ENCODE results near the gene SPRY1.

DNA sequence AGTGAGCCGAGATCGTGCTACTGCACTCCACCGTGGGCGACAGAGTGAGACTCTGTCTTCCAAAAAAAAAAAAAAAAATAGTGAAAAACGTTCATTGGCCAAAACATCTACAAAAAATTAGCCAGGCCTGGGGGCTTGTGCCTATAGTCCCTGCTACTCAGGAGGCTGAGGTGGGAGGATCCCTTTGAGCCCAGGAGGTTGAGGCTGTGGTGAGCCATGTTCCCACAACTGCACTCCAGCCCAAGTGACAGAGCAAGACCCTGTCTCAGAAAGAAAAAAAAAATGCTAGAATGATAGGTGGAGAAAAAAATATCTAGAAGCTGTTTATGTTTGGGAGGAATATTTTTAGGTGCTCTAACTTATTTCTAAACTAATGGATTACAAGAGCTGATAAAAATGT, 14.9 kb downstream of the SPRY1 start:
- TF ChIP-seq YY1 (IDR thresholded peaks at IDR 0.05; ENCODE audit: insufficient read depth, insufficient read length) (no peak), SUZ12 (IDR thresholded peaks at IDR 0.05; ENCODE audit: extremely low read depth, insufficient read depth, insufficient read length) (no peak)

All from NT2/D1 (cell line).